GM21381 (cell line): ENCODE results near the gene DIAPH1.
A peak's percentile ranks its signal among the peaks of the same experiment; 100 is the strongest.

Source experiments
- ATAC-seq: cut with Tn5 transposase; IDR thresholded peaks from one replicate; pipeline ENCODE4 v1.9.1; 2021; ENCODE audit warnings: mild to moderate bottlenecking, moderate library complexity; ENCODE audit not compliant: unreplicated experiment

Gene DIAPH1

DNA sequence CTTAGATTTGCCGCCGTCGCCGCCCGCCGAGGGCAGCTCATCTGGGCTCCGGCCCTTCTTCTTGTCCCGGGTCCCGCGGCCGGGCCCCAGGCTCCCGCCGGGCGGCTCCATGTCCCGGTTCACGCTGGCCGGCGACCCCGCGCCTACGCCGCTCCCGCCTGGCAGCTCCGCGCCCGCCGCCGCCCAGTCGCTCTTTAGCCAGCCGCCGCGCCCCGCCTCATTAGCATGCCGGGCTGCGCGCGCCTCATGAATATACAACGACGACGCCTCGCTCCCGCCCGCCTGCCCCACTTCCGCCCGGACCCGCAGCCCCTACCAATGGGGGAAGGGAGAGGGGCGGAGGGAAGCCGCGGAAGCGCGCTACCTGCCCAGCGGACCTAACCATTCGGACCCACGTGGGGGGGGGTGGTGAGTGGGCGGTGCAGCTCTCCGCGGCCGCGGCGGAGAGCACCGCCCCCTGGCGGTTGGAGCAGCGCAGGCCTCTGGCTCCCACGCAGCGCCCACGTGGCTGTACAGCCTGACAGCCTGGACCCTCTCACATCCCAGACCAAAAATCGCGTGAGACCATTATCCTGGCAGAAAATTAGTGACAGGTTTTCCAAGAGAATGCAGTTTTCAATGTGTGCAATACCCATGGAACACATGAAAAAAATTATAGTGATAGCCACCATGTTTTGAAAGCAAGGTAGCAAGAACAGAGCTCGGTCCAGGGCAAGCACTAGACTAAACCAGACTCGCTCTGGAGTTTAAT is at the start of gene DIAPH1:
TSS of gene DIAPH1 (minus strand) at position 197 of the 751 bp plus-strand sequence. CDS start at position 111, 86 bp downstream.
- ATAC-seq = peak; percentile 80

GRCh38 chr5:141665995-141666940 is 47.5 kb upstream of the DIAPH1 start:
- no peak for ATAC-seq

DNA sequence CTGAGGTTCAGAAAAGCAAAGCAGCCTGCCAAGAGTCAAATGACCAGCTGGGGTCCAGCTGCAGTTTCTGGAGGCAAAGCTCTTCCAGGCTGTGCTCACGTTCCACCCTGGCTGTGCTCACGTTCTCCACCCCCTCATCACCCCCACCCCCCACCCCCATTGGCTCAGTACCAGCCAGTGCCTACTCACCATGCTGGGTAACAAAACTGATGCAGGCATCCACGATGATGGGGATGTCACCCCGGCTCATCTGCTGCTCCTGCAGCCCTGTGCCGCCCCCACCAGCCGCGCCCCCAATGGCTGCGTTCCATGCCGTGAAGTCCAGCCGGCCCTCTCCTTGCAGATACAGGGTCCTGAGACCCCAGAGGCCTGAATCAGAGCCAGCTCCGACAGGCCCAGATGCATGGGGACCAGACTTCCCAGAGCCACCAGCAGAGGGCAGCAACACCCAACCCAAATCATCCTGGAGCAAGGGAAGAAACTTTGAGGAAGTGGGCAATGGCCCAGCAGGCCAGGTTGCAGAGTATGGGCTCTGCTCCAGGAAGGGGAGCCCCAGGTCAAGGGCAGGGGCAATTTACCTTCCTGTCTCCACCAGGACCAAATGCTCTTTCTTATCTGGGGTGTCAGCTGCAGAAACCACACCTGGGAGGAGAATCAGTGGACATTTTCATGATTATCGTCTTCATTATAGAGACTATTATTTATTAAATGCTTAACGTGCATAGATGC is 46.1 kb upstream of the DIAPH1 start:
- ATAC-seq = peak; percentile 94

- no peak for ATAC-seq
Observed at GRCh38 chr5:141663506-141663905, 44.7 kb upstream of the DIAPH1 start.

- ATAC-seq = no peak
Observed at GRCh38 chr5:141662028-141662427, 43.2 kb upstream of the DIAPH1 start.

GRCh38 chr5:141657937-141658545 is 39.2 kb upstream of the DIAPH1 start:
- peak; percentile 55 for ATAC-seq

DNA sequence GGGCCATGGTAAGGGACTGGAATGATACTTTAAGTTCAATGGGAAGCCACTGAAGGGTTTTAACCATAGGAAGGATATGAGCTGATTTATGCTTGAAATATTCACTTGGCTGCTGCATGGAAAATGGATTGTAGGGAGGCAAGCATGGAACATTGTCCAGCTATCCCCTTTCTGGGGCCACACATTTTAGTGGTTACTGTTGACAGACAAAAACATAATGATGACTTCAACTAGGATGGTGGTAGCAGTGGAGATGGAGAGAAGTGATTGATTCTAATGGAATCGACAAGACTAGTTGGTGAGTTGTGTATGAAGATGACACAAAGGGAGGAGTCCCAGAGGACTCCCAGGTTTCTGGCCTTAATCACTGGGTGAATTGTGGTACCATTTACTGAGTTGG is 38.6 kb upstream of the DIAPH1 start:
- ATAC-seq = no peak

GRCh38 chr5:141656396-141656795 is 37.6 kb upstream of the DIAPH1 start:
- no peak for ATAC-seq

DNA sequence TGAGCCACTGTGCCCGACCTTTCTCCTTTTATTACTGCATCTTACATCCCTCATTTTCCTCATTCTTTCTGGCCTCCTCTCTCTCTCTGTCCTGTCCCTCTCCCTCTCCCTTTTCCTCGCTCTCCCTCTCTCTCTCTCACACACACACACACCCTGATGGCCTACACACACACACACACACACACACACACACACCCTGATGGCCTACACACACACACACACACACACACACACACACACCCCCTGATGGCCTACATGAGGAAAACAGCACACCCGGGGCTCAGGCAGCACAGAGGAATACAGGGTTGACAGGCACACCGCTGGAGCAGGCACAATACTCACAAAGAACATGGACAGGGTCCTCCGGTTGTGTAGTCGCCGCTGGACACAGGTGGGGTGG is 36.2 kb upstream of the DIAPH1 start:
- ATAC-seq = no peak

GRCh38 chr5:141654298-141654697 is 35.5 kb upstream of the DIAPH1 start:
- no peak for ATAC-seq

DNA sequence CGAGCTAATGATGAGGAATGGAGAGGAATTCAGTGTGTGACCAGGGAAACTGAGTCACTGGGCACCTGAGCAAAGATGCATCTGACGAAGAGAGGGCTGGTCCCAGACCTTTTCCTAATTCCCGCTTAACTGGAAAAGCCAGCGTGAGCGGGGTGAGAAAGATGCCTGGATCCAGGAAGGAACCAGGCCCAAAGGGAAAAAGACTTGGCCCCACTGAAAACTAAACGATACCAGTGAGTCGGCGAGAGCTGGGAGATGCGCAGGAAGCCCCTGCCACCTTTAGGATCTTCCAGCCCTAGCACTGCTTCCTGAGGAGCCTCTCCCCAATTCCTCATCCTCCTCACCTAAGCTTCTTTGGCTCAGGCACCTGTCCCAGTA is 32.9 kb upstream of the DIAPH1 start:
- ATAC-seq = no peak

- ATAC-seq = peak; percentile 98
Observed at GRCh38 chr5:141650851-141651727, 32.3 kb upstream of the DIAPH1 start, which contains the start of gene FCHSD1. FCHSD1 (minus strand) TSS chr5:141651418; CDS start chr5:141651368, 50 bp downstream.

GRCh38 chr5:141649972-141650371 is 31.2 kb upstream of the DIAPH1 start:
- no peak for ATAC-seq

- ATAC-seq = no peak
Observed at GRCh38 chr5:141649056-141649688, 30.4 kb upstream of the DIAPH1 start.

- no peak for ATAC-seq
Observed at GRCh38 chr5:141647851-141648250, 29.1 kb upstream of the DIAPH1 start.

- ATAC-seq = no peak
Observed at GRCh38 chr5:141647242-141647641, 28.4 kb upstream of the DIAPH1 start.

DNA sequence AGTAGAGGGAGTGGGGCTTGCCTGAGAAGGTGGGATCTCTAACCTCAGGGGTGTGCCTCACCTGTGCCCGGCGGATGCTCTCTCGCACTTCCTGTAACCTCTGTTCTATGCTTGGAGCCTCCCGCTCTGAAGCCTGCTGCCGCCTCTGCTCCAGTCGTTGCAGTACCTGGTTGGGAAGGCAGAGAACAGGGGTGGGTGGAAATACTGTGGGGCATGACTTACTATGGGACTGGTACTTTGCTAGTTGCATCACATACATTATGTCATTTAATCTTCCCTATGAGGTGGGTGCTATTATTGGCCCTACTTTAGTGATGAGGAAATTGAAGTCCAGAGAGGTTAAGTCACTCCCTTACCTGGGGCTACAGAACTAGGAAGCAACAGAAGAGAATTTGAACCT is 27.2 kb upstream of the DIAPH1 start:
- no peak for ATAC-seq

DNA sequence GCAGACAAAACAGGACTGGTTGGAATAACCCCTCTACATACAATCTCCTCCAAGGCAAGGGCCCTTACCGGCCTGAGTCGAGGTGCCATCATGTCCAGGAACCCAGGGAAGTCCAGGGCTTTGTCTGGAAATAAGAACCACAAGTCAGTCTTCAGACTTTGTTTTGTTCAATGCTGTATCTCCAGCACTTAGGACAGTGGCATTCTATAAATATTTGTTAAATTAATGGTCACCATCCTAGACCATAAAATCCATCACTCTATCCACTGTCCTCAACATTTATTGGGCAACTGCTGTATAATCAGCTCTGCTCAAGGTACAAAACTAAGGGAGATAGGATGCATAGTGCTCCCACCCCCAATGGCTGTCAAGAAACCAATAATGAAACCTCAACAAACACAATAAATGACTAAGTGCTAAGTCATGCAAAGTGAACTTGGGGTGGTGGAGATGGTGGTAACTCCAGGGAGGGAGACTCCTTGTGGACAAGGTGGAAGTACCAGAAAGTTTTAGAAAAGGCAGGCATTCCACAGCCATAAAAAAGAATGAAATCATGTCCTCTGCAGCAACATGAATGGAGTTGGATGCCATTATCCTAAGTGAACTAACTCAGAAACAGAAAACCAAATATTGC is 23.0 kb upstream of the DIAPH1 start:
- ATAC-seq = peak; percentile 45

DNA sequence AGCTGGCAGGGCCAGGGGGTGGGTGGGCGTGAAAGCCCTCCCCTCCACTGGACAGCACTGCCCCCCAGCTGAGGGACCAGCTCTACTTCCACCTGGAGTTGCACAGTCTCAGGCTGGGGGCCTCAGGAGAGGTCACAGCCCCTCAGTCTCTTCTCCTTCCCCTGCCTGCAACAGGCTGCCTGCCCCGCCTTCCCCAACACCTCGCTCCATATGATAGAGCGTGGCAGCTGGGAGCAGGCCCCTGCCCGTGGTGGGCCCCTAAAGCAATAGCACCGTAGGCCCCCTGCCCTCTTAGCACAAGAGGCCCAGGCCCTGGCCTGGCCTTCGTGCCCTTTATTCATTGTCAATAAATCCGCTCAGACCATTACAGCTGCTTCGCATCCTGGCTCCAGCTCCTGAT is 21.9 kb upstream of the DIAPH1 start:
- no peak for ATAC-seq
